NT2/D1 (cell line): ENCODE measurements around the gene DCTPP1.

Experiments used
- SUZ12 ChIP-seq: IDR thresholded peaks from 2 replicates; pipeline ENCODE4 v1.6.1; 2011; ENCODE audit not compliant: insufficient read length, insufficient read depth; ENCODE audit errors: extremely low read depth
- YY1 ChIP-seq: IDR thresholded peaks from 2 replicates; pipeline ENCODE4 v1.6.1; 2011; ENCODE audit not compliant: insufficient read length, insufficient read depth
- ZNF274 ChIP-seq: IDR thresholded peaks from 2 replicates; pipeline ENCODE4 v1.6.1; 2011; ENCODE audit warnings: mild to moderate bottlenecking, low read depth, low read length

DNA sequence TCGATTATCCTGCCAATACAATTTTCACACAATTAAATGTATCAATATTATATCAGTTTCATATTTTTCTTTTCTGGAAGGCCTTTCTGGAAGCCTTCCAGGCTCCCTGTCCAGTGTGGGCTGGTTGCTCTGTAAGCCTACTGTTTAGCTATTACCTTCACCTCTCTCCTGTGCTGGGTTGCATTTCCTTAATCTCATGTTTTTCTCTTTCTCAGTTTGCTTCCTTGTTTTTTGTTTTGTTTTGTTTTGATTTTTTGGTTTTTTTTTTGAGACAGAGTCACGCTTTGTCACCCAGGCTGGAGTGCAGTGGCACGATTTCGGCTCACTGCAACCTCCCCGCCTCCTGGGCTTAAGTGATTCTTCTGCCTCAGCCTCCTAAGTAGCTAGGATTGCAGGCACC lies 9.0 kb upstream of the DCTPP1 start:
- TF ChIP-seq SUZ12: no peak
- no peak for TF ChIP-seq YY1
- no peak for TF ChIP-seq ZNF274
